Glutamatergic neuron (in vitro differentiated cells): ENCODE measurements around the gene SHC4. TPM values are rescaled to one million over a fixed set of nuclear protein-coding genes. Genes with fewer than 3 reads are reported as not detected.

Experiments used
- DNase-seq: peaks from one replicate; pipeline ENCODE4 v3.0.0; 2022
- H3K27ac Mint-ChIP-seq: one replicate; pipeline ENCODE4 v1.8.0; 2020; ENCODE audit warnings: mild to moderate bottlenecking, mixed read lengths, inconsistent platforms; ENCODE audit not compliant: unreplicated experiment
- H3K27me3 Mint-ChIP-seq: one replicate; pipeline ENCODE4 v1.8.0; 2020; ENCODE audit warnings: mild to moderate bottlenecking, moderate library complexity, mixed read lengths, inconsistent platforms; ENCODE audit not compliant: unreplicated experiment
- H3K36me3 Mint-ChIP-seq: one replicate; pipeline ENCODE4 v1.8.0; 2020; ENCODE audit warnings: mild to moderate bottlenecking, mixed read lengths, inconsistent platforms; ENCODE audit not compliant: unreplicated experiment
- H3K4me1 Mint-ChIP-seq: one replicate; pipeline ENCODE4 v1.8.0; 2020; ENCODE audit warnings: mild to moderate bottlenecking, low read depth, mixed read lengths, inconsistent platforms; ENCODE audit not compliant: unreplicated experiment
- H3K4me3 Mint-ChIP-seq: one replicate; pipeline ENCODE4 v1.8.0; 2020; ENCODE audit warnings: mild to moderate bottlenecking, mixed read lengths, inconsistent platforms; ENCODE audit not compliant: unreplicated experiment
- H3K9me3 Mint-ChIP-seq: one replicate; pipeline ENCODE4 v1.8.0; 2020; ENCODE audit warnings: mild to moderate bottlenecking, moderate library complexity, mixed read lengths, inconsistent platforms; ENCODE audit not compliant: unreplicated experiment
- long read RNA-seq: library from polyadenylated mRNA; unstranded; transcript quantifications from one replicate; pipeline ENCODE4 v2.0.0, GENCODE V29; 2020; ENCODE audit not compliant: unreplicated experiment
- total RNA-seq: library from RNA; stranded (reverse); fragmentation: NEBNext Ultra II Directional; extraction: Animal tissue kit (Norgen Biotek cat#: 25700); gene quantifications from one replicate; pipeline ENCODE4 v1.2.1, GENCODE V29; 2021; ENCODE audit not compliant: unreplicated experiment
- TF ChIP-seq, protein P1 (sequence below): fragments of 200-600 bp; sonication (generic); IDR thresholded peaks from one replicate; pipeline ENCODE4 v1.5.0; 2021; ENCODE audit not compliant: partially characterized antibody, unreplicated experiment

SHC4 gene, protein sequence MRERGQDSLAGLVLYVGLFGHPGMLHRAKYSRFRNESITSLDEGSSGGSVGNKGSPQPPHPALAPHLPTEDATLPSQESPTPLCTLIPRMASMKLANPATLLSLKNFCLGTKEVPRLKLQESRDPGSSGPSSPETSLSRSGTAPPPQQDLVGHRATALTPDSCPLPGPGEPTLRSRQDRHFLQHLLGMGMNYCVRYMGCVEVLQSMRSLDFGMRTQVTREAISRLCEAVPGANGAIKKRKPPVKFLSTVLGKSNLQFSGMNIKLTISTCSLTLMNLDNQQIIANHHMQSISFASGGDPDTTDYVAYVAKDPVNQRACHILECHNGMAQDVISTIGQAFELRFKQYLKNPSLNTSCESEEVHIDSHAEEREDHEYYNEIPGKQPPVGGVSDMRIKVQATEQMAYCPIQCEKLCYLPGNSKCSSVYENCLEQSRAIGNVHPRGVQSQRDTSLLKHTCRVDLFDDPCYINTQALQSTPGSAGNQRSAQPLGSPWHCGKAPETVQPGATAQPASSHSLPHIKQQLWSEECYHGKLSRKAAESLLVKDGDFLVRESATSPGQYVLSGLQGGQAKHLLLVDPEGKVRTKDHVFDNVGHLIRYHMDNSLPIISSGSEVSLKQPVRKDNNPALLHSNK
- 4.4 TPM for total RNA-seq
- long read RNA-seq, full-length matches to known transcripts = 1 of 7 reads
- long read RNA-seq, partial matches to known transcripts = 0 of 7 reads
- long read RNA-seq, other reads (novel, unspliced or antisense) = 6 of 7 reads

DNA sequence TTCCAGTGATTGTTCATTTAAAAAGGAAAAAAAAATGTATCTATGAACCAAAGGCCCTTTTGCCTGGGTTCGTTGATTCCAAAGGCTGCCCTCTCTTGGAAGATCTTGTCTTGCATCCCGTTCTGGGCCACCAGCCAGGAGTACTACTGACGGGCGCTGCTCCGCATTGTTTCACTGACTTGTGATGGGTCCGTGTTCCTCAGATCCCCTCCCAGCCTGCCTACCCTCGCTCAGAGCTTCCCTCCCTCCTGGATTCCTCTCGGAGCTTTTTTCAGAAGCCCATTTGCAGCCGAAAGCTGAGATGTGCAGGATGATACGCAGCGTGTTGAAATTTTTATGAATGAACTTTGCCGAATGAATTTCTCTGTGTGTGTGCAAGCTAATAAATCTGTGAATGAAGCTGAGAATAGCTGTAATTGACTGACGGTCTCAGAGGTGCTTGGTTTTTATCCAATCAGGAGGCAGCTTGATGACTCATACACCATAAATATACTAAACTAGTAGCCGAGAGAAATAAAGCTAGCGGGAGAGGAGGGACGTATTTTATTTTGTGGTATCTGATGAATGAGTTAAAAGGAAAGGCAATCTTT is at the start of gene SHC4:
Gene SHC4 (minus strand): TSS at position 396 of the 590 bp plus-strand sequence. CDS start 904 bp downstream, outside the sequence.
- H3K4me3 Mint-ChIP-seq = peak within 1 kb of the TSS; percentile 87
- H3K36me3 Mint-ChIP-seq = no peaks in the 10 kb centered on the region
- peaks cover 1% of the 10 kb centered on the region for H3K27me3 Mint-ChIP-seq
- TF ChIP-seq, protein P1, sequence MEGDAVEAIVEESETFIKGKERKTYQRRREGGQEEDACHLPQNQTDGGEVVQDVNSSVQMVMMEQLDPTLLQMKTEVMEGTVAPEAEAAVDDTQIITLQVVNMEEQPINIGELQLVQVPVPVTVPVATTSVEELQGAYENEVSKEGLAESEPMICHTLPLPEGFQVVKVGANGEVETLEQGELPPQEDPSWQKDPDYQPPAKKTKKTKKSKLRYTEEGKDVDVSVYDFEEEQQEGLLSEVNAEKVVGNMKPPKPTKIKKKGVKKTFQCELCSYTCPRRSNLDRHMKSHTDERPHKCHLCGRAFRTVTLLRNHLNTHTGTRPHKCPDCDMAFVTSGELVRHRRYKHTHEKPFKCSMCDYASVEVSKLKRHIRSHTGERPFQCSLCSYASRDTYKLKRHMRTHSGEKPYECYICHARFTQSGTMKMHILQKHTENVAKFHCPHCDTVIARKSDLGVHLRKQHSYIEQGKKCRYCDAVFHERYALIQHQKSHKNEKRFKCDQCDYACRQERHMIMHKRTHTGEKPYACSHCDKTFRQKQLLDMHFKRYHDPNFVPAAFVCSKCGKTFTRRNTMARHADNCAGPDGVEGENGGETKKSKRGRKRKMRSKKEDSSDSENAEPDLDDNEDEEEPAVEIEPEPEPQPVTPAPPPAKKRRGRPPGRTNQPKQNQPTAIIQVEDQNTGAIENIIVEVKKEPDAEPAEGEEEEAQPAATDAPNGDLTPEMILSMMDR = no peak
- peaks cover 15% of the 10 kb centered on the region for H3K4me1 Mint-ChIP-seq
- H3K9me3 Mint-ChIP-seq = peaks cover 7% of the 10 kb centered on the region
- H3K27ac Mint-ChIP-seq = peak within 1 kb of the TSS; percentile 99
- peak; percentile 63 for DNase-seq

DNA sequence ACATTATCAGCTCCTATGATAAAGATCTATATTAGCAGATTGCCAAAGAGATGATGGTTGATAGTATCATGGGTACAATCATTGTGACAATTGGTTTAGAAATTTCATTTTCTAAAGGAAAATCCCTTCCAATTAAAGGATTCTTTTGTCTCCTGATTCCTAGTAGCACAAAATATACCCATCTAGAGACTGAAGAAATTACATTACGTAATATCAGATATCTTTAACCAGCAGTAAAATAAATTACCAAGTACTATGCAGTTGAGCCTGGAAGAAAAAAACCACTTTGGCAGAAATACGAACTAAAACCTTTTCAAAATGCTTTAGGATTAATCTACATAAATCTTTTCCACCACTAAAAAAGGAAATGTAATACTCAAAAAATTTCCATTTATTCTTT is 35.6 kb upstream of the SHC4 start:
- no peak overlapping the region for H3K27ac Mint-ChIP-seq
- H3K36me3 Mint-ChIP-seq = peaks cover 2% of the 10 kb centered on the region
- TF ChIP-seq, protein P1 = no peak
- peaks cover 2% of the 10 kb centered on the region for H3K9me3 Mint-ChIP-seq
- H3K27me3 Mint-ChIP-seq = no peaks in the 10 kb centered on the region
- H3K4me3 Mint-ChIP-seq = no peak overlapping the region
- DNase-seq = no peak
- no peaks in the 10 kb centered on the region for H3K4me1 Mint-ChIP-seq

DNA sequence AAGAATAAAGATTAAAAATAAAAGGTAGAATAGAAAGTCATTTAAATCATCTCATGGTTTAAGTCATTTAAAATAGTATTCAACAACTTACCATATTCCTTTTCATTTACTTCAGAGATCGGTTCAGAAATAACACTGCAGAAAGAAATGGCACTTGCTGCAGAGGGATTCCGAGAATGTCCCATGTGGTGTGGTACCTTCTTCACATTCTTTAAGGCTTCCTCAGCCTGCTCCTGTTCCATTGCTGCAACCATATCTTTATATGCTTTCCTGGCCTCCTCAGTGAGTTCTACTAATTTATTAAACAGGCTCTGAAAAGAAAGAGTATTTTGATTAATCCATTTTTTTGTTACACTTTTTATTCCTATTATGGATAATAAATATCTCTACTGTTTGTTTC is 32.6 kb upstream of the SHC4 start:
- H3K9me3 Mint-ChIP-seq = no peaks in the 10 kb centered on the region
- no peaks in the 10 kb centered on the region for H3K4me1 Mint-ChIP-seq
- H3K36me3 Mint-ChIP-seq = no peaks in the 10 kb centered on the region
- no peaks in the 10 kb centered on the region for H3K27me3 Mint-ChIP-seq
- no peak overlapping the region for H3K27ac Mint-ChIP-seq
- no peak for DNase-seq
- TF ChIP-seq, protein P1 = no peak
- no peak overlapping the region for H3K4me3 Mint-ChIP-seq

DNA sequence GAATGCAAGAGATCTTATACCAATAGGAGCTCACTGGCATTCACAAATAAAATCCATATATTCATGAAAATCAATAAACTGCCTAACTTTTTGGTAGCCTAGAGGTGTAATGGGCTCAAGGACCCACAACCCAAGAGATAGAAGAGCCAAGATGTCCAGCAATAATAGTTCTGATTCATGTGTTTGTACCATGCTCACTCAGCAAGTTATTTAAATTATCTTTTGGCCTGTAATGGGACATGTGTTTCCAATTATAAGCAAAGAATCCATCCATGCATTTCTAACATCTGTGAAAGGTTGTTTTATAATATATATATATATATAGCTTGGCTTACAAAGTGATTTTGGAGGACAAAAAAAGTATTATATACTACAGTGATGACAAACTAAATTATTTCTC is 29.7 kb upstream of the SHC4 start:
- TF ChIP-seq, protein P1 = no peak
- H3K27me3 Mint-ChIP-seq = no peaks in the 10 kb centered on the region
- H3K27ac Mint-ChIP-seq = no peak overlapping the region
- no peaks in the 10 kb centered on the region for H3K36me3 Mint-ChIP-seq
- no peaks in the 10 kb centered on the region for H3K9me3 Mint-ChIP-seq
- no peak overlapping the region for H3K4me3 Mint-ChIP-seq
- DNase-seq = no peak
- no peaks in the 10 kb centered on the region for H3K4me1 Mint-ChIP-seq
